Cortex of kidney (tissue), 1 donor: ENCODE results near the gene CRIP1.

Experiments
- DNase-seq: peaks from one replicate; lab custom pipeline; 2025; lab: John Stamatoyannopoulos, UW

Gene CRIP1

DNA sequence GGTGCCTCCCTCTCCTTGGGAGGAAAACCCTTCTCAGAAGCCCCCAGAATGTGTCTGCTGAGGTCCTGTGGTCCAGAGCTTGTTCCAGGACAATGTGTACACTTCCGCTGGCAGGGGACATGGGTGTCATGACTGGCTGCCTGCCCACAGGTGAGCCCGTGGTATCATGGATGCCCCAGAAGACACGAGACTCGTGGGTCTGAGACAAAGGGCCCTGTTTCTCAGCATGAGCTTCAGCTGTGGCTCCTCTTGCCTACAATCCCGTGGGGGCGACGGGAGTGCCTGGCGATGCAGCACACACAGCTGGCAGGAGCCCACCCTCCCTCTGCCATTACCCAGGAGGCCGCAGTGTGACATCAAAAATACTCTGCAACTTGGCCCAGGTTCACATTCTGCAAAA lies 46.7 kb downstream of the CRIP1 start:
- no peak for DNase-seq

DNA sequence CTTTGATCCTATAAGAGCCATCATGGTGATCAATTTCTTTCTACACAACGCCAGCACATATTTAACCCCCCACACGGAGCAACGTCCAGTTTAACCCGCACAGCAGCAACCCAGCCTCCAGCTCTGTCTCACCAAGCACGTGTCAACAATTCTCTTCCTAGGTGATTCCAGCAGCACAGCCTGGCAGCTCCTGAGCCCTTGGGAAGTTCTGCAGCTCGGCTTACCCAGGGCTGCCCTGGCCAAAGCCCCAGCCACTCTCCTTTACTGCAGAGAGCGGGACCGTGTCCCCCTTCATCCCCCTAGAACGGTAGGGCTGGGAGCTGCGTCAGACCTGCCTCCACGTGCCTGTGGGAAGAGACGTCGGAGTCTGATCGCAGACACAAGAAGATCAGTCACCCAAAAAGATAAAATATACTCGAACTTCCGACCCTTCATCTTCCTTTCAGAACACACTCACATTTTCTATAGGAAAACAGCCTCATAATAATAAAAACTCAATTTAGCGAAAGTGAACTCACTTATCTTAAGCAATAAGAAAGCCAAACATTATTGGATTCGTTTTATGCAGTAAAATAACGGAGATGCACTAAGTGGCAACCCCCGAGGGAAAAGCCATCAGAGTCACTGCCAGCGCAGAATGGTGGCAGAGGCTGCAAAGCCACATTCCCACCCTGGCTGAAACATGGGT lies 47.3 kb downstream of the CRIP1 start:
- DNase-seq = no peak

DNA sequence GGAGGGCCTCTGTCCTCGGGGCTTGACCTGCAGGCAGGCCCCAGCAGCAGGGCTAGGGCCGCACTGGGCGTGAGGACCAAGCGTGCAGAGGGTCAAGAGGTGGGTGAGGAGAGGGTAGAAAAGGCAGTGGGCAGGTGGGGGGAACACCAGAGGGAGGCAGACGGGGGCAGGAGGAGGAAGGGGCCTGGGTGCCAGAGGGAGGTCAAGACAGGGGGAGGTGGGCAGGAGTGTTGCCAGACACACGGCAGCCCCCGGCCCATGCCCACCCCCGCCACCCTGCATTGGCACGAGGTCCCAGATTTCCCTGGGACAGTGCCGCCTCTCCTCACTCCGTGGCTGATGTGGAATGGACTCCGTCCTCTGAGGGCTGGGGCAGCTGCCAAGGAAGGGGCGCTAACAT lies 47.9 kb downstream of the CRIP1 start:
- no peak for DNase-seq

DNA sequence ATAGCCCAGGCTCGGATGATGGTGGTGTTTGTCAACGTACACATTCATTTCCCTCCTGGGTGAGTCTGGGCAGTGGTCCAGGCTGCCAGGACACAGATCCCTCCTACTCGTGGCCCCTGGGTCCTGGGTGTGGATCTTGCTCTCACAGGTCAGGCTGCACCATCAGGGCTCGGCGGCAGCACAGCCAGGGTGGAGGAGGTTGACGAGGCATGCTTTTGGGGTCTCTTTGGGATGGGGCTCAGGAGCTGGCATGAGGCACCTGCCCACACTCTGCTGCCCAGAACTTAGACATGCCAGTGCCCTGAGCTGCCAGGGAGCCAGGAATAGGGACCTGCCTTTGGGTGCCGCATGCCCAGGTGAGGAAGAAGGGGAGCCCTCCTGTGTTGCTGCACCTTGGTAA lies 49.4 kb downstream of the CRIP1 start:
- no peak for DNase-seq

DNA sequence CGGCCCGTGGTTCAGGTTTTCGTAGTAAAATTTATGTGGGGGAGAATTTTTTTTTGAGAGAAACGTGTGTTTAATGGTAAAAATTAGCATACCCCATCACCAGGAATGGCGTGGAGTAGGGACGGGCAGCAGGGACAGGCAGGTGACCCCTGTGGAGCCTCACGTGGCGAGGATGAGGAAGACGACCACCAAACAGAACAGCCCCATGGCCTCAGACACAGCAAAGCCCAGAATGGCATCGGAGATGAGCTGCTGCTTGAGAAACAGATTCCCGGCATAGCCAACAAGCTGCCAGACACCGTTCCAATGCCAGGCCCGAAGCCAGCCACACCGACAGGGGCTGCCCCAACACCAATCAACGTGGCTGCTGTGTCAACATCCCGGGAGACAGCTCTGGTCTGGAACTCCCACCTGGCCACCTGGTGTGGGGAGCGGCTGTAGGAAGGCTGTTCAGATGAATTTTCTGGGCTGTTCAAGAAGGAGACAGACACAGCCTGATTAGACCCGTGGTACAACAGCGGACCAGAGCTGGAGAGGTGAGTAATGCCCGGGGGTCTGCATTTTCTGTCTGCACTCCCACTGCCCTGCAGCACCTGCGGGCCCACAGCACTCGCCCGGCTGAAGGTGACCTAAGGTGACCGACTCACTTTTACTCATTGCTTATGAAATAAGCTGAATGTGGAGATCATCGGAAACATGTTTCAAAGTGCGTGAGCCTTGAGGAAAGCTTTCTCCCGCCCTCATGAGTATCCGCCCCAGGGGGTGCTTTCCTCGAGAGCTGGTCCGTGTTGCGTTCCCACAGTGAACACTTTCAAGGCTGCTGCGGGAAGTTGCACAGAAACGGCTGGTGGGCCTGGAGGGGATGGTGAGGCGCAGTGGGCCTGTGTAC lies 50.2 kb downstream of the CRIP1 start:
- no peak for DNase-seq

DNA sequence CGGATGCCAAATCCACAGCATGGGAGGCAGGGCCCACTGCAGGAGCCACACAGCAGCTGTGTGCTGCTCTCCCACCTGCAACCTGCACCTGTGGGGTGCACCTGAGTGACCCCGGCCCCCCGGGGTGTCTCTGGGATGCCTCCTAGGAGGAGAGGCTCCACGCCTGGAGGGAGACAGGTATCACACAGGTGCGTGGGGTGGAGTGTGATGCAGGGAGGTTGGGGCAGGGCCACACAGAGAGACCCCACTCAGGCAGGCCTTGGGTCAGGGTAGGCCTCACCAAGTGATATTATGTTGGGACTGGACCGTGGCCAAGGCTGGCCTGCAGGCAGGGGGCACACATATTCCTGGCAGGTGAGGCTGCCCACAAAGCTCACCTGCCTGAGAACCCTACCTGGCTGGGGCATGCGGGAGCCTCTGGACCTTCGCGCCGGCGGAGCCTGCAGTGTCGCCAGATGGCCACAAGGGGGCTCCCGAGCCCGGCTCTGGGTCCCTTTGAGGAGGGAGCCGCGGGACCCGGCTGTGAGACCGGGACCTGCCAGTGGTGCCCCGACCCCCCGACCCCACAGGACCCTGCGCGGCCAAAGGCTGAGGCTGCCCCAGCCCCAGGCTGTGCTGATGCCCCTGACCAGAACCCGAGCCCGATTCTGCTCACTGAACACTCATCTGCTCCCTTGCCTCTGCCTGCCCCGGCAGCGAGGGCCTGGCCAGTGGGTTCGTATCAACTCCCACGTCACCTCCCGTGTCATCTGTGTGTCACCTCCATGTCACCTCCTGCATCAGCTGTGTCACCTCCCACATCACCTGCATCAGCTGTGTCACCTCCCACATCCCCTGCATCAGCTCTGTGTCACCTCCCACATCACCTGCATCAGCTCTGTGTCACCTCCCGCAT lies 51.1 kb downstream of the CRIP1 start:
- no peak for DNase-seq
